Prostate gland (tissue), 2 donors: ENCODE results near the gene SMYD3. TPM values are rescaled to one million over a fixed set of nuclear protein-coding genes. Genes with fewer than 3 reads are reported as not detected.

Source experiments
- DNase-seq: peaks from one replicate; pipeline ENCODE4 v3.0.0-alpha.2; 2019; ENCODE audit warnings: low spot score
- H3K27ac ChIP-seq, 2 donors: fragments of 200-600 bp; sonication (generic); 2 replicates each; pipeline ENCODE4 v1.5.1; 2017 to 2019
- H3K27me3 ChIP-seq: fragments of 200-600 bp; sonication (generic); replicated peaks from 2 replicates; pipeline ENCODE4 v1.5.1; 2019; ENCODE audit not compliant: insufficient read depth
- H3K36me3 ChIP-seq, 2 donors: fragments of 200-600 bp; sonication (generic); 1 replicate in 1 of 2; 2 replicates in 1 of 2; pipeline versions ENCODE4 v1.5.1 to v1.8.1; 2017 to 2019
- H3K4me1 ChIP-seq: fragments of 200-600 bp; sonication (generic); replicated peaks from 2 replicates; pipeline ENCODE4 v1.5.1; 2019
- H3K4me3 ChIP-seq, 2 donors: fragments of 200-600 bp; sonication (generic); 2 replicates each; pipeline ENCODE4 v1.5.1; 2017 to 2019
- H3K9me3 ChIP-seq: fragments of 200-600 bp; sonication (generic); 2 replicates; pipeline ENCODE4 v1.5.1; 2017
- POLR2A ChIP-seq: fragments of 450-650 bp; IDR thresholded peaks from one replicate; pipeline ENCODE4 v1.6.1; 2016; ENCODE audit warnings: antibody characterized with exemption, mild to moderate bottlenecking
- POLR2AphosphoS5 ChIP-seq: sonication (generic); formaldehyde crosslinking; IDR thresholded peaks from one replicate; pipeline ENCODE4 v1.6.1; 2017; ENCODE audit warnings: antibody characterized with exemption
- WGBS: methylation state at CpG from one replicate; pipeline ENCODE4 v1.1.5; 2018; 5-methylcytosine and 5-hydroxymethylcytosine counted together
- intact Hi-C: fragments of 100-400 bp; cut with DNase I; formaldehyde crosslinking; loops from one replicate; pipeline ENCODE4 v1.14.2; 2022
- total RNA-seq, 2 donors: library from RNA; depleted of rRNA; stranded (reverse); fragments of >200 nt; gene quantifications; one replicate each; pipeline ENCODE4 v1.1.0, GENCODE V29; 2016
- TF ChIP-seq, protein P1 (sequence below), 4 experiments: fragments of 200-600 bp in 2 of 4; fragments of 450-650 bp in 2 of 4; sonication (generic) in 2 of 4; IDR thresholded peaks; 1 replicate in 3 of 4; 2 replicates in 1 of 4; pipeline ENCODE4 v1.5.1; 2016 to 2019; ENCODE audit warnings: antibody characterized with exemption in 4 of 4, mild to moderate bottlenecking in 2 of 4, moderate library complexity in 2 of 4

Gene SMYD3
- total RNA-seq, 2 donors from 2014 or later, result 19.8 to 23.9 TPM

DNA sequence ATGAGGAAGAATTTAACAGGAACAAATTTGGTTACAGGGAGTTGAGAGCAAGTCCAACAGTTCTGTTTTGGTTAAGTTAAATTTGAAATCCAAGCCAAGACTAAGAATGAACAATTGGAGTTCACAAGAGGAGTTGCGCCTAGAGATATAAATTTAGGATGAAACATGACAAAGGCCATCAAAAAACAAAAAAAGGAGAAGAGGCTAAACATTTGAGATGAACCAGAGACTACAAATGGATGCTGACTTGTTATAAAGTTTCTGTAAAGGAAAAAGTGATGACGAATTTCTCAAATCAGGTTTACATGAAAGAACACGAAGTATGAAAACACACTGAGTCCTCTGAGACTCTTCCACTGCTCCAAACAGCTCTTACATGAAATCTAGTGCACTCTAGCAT lies 575.6 kb downstream of the SMYD3 start:
- DNase-seq, result no peak
- TF ChIP-seq POLR2AphosphoS5 (no peak), POLR2A (no peak)
- TF ChIP-seq, protein P1, sequence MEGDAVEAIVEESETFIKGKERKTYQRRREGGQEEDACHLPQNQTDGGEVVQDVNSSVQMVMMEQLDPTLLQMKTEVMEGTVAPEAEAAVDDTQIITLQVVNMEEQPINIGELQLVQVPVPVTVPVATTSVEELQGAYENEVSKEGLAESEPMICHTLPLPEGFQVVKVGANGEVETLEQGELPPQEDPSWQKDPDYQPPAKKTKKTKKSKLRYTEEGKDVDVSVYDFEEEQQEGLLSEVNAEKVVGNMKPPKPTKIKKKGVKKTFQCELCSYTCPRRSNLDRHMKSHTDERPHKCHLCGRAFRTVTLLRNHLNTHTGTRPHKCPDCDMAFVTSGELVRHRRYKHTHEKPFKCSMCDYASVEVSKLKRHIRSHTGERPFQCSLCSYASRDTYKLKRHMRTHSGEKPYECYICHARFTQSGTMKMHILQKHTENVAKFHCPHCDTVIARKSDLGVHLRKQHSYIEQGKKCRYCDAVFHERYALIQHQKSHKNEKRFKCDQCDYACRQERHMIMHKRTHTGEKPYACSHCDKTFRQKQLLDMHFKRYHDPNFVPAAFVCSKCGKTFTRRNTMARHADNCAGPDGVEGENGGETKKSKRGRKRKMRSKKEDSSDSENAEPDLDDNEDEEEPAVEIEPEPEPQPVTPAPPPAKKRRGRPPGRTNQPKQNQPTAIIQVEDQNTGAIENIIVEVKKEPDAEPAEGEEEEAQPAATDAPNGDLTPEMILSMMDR (IDR thresholded peaks at IDR 0.05), result no peak
- intact Hi-C loops, result no loop called here
- no peaks in the 10 kb centered on the region for H3K27me3 ChIP-seq
- 92% methylated on average over 3 of the region's 3 CpGs for WGBS
- H3K4me1 ChIP-seq, result no peaks in the 10 kb centered on the region
- H3K9me3 ChIP-seq, result no peaks in the 10 kb centered on the region
- no peak overlapping the region for H3K27ac ChIP-seq
- H3K36me3 ChIP-seq, result no peaks in the 10 kb centered on the region
- H3K4me3 ChIP-seq, result no peak overlapping the region

DNA sequence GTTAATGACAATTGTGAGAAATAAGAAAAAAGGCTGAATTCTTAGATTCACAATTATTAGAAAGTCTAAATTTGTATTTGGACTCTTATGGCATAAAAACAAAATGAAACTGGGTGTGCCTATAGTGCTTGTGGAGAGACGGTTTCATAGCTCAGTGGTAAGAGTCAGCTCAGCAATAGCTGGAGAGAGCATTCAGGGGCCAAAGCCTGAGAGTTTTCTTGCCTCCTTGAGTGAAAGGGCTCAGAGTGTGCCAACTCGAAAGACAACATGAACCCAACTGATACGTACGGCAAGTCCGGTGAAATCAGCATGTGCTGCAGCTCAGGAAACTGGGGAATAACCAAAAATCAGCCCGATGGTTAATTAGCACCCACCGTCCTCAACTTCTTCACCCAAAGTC lies 577.9 kb downstream of the SMYD3 start:
- WGBS, result 75% methylated on average over 7 of the region's 7 CpGs
- H3K36me3 ChIP-seq, result no peaks in the 10 kb centered on the region

DNA sequence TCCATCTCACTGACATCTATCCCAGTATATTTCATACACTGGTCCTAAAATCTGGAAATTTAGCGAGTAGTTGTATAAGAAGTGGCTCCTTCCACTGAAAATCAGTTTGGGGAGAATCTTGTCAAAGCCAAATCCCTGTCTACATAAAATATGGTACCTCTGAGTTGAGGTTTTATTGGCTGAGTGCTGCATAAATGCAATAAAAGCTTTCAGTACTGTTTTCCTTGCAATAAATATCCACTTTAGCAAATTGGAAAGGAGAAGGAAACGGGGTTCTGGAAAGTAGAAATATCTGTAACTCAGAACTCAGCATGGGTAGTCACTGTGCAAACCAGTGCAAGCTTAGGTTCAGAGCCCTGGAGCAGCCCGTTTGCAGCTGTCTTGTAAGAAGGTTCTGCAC lies 580.2 kb downstream of the SMYD3 start:
- Histone ChIP-seq H3K9me3 (no peaks in the 10 kb centered on the region), H3K36me3 (no peaks in the 10 kb centered on the region), H3K27me3 (no peaks in the 10 kb centered on the region), H3K27ac (no peak overlapping the region), H3K4me3 (no peak overlapping the region), H3K4me1 (no peaks in the 10 kb centered on the region)
- intact Hi-C loops, result no loop called here
- no peak for DNase-seq
- WGBS, result 31% methylated on average over 3 of the region's 3 CpGs
- TF ChIP-seq POLR2A (no peak), POLR2AphosphoS5 (no peak)
- TF ChIP-seq, protein P1 (IDR thresholded peaks at IDR 0.05), result no peak

More for the DNA sequence above, 577.9 kb downstream of the SMYD3 start:
- no peaks in the 10 kb centered on the region for H3K27me3 ChIP-seq
- DNase-seq, result no peak
- TF ChIP-seq POLR2AphosphoS5, result no peak
- TF ChIP-seq, protein P1 (IDR thresholded peaks at IDR 0.05), result no peak
- TF ChIP-seq POLR2A, result no peak
- H3K4me3 ChIP-seq, result no peak overlapping the region
- intact Hi-C loops, result no loop called here
- no peak overlapping the region for H3K27ac ChIP-seq
- no peaks in the 10 kb centered on the region for H3K9me3 ChIP-seq
- H3K4me1 ChIP-seq, result no peaks in the 10 kb centered on the region

DNA sequence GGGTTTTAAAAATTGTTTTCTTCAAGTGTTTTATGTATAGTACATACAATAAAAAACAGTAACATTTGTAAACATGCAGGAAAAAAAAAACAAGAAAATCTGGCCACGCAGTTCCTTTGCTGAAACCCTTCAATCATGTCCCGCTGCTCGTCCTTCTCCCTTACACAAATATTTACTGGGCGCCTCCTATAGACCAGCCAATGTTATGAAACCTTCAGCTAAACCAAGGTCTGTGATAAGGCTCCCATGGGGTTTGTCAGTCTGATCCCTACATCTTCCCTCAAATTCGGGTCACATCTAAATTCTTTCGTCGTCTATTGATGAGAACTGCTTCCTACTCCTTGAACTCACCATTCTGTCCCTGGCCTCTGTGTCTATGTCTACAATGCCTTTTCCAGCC lies 583.9 kb downstream of the SMYD3 start:
- H3K9me3 ChIP-seq, result no peaks in the 10 kb centered on the region
- intact Hi-C loops, result no loop called here
- no peaks in the 10 kb centered on the region for H3K4me1 ChIP-seq
- H3K27me3 ChIP-seq, result no peaks in the 10 kb centered on the region
- no peak for DNase-seq
- no peak overlapping the region for H3K27ac ChIP-seq
- H3K36me3 ChIP-seq, result no peaks in the 10 kb centered on the region
- WGBS, result 92% methylated on average over 7 of the region's 7 CpGs
- H3K4me3 ChIP-seq, result no peak overlapping the region
- TF ChIP-seq POLR2A (no peak), POLR2AphosphoS5 (no peak)
- TF ChIP-seq, protein P1 (IDR thresholded peaks at IDR 0.05), result no peak

DNA sequence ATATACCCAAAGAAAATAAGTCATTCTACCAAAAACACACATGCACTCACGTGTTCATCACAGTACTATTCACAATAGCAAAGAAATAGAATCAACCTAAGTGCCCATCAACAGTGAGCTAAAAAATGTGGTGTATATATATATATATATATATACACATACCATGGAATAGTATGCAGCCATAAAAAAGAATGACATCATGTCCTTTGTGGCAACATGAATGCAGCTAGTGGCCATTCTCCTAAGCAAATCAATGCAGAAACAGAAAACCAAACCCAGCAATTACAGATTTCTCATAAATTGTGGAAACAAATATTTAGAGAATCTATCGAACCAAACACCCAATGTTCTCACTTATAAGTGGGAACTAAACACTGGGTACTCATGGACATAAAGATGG lies 585.7 kb downstream of the SMYD3 start:
- no peaks in the 10 kb centered on the region for H3K27me3 ChIP-seq
- no peak for DNase-seq
- no peak overlapping the region for H3K4me3 ChIP-seq
- TF ChIP-seq, protein P1 (IDR thresholded peaks at IDR 0.05), result no peak
- TF ChIP-seq POLR2AphosphoS5 (no peak), POLR2A (no peak)
- no peaks in the 10 kb centered on the region for H3K36me3 ChIP-seq
- no peaks in the 10 kb centered on the region for H3K4me1 ChIP-seq
- no peak overlapping the region for H3K27ac ChIP-seq
- intact Hi-C loops, result no loop called here
- no peaks in the 10 kb centered on the region for H3K9me3 ChIP-seq
- 94% methylated on average over 2 of the region's 2 CpGs for WGBS
